OCI-LY3 (cell line): ENCODE data around the gene CXCR2.

ENCODE experiments used
- H2AFZ ChIP-seq: fragments of 200-600, 300-600 bp; shearing (Covaris generic); 2 replicates; pipeline ENCODE4 v1.6.0; 2014; ENCODE audit warnings: antibody characterized with exemption, low read depth, low read length
- H3K27ac ChIP-seq: fragments of 200-600, 300-600 bp; sonication (generic); 2 replicates; pipeline ENCODE4 v1.5.1; 2014; ENCODE audit warnings: mild to moderate bottlenecking, low read length, moderate library complexity, mixed read lengths
- H3K27me3 ChIP-seq: fragments of 200-600, 300-600 bp; sonication (generic); 2 replicates; pipeline ENCODE4 v1.6.1; 2014; ENCODE audit warnings: low read depth, low read length, mixed read lengths
- H3K36me3 ChIP-seq: fragments of 200-600, 300-600 bp; sonication (generic); replicated peaks from 2 replicates; pipeline ENCODE3; 2014; ENCODE audit warnings: low read depth, low read length, mixed read lengths
- H3K4me1 ChIP-seq: fragments of 300-600, 200-600 bp; sonication (generic); 2 replicates; pipeline ENCODE4 v1.6.1; 2014; ENCODE audit warnings: low read length, mixed read lengths
- H3K4me2 ChIP-seq: fragments of 200-600, 300-600 bp; sonication (generic); 2 replicates; pipeline ENCODE4 v1.6.1; 2014; ENCODE audit warnings: low read length, mixed read lengths
- H3K4me3 ChIP-seq: fragments of 300-600, 200-600 bp; sonication (generic); 2 replicates; pipeline ENCODE4 v1.5.1; 2014; ENCODE audit warnings: antibody characterized with exemption, mild to moderate bottlenecking, low read length, moderate library complexity
- H3K79me2 ChIP-seq: fragments of 300-600, 200-600 bp; shearing (Covaris generic); 2 replicates; pipeline ENCODE4 v1.6.1; 2014; ENCODE audit warnings: mild to moderate bottlenecking, low read length, mixed read lengths
- H3K9ac ChIP-seq: fragments of 300-600, 200-600 bp; shearing (Covaris generic); 2 replicates; pipeline ENCODE4 v1.6.0; 2014; ENCODE audit warnings: mild to moderate bottlenecking, low read length, moderate library complexity
- H3K9me3 ChIP-seq: fragments of 200-600, 300-600 bp; shearing (Covaris generic); 2 replicates; pipeline ENCODE4 v1.6.1; 2014; ENCODE audit warnings: low read length, mixed read lengths; ENCODE audit not compliant: insufficient read depth
- H4K20me1 ChIP-seq: fragments of 200-600, 300-600 bp; sonication (generic); 2 replicates; pipeline ENCODE4 v1.6.1; 2016; ENCODE audit warnings: low read length, mixed read lengths; ENCODE audit not compliant: insufficient read depth
- CTCF ChIP-seq: fragments of 200-600, 300-600 bp; sonication (generic); IDR thresholded peaks from 2 replicates; pipeline ENCODE4 v1.5.1; 2014; ENCODE audit warnings: antibody characterized with exemption, low read length, low read depth
- EZH2phosphoT487 ChIP-seq: fragments of 200-600 bp; shearing (Covaris generic); IDR thresholded peaks from 2 replicates; pipeline ENCODE4 v1.6.1; 2018; ENCODE audit warnings: antibody characterized with exemption, mixed run types, low read depth

Gene CXCR2

GRCh38 chr2:218081063-218081462 lies 44.8 kb upstream of the CXCR2 start:
- no peaks in the 10 kb centered on the region for H3K9me3 ChIP-seq
- H3K36me3 ChIP-seq, result no peaks in the 10 kb centered on the region
- H3K27ac ChIP-seq, result peak overlapping the region; percentile 82
- H3K4me1 ChIP-seq, result peaks cover 30% of the 10 kb centered on the region
- TF ChIP-seq CTCF (no peak), EZH2phosphoT487 (no peak)
- peak overlapping the region; percentile 74 for H2AFZ ChIP-seq
- no peaks in the 10 kb centered on the region for H4K20me1 ChIP-seq
- H3K27me3 ChIP-seq, result no peaks in the 10 kb centered on the region
- H3K4me3 ChIP-seq, result peak overlapping the region; percentile 52; the same call in 1 of the 2 replicates
- peak overlapping the region; percentile 62 for H3K9ac ChIP-seq
- H3K79me2 ChIP-seq, result no peaks in the 10 kb centered on the region
- peak overlapping the region; percentile 78 for H3K4me2 ChIP-seq

GRCh38 chr2:218081695-218082094 lies 44.1 kb upstream of the CXCR2 start:
- no peaks in the 10 kb centered on the region for H3K9me3 ChIP-seq
- no peaks in the 10 kb centered on the region for H3K27me3 ChIP-seq
- H3K79me2 ChIP-seq, result no peaks in the 10 kb centered on the region
- peak overlapping the region; percentile 74; the same call in 1 of the 2 replicates for H2AFZ ChIP-seq
- peak overlapping the region; percentile 78 for H3K4me2 ChIP-seq
- no peaks in the 10 kb centered on the region for H3K36me3 ChIP-seq
- peak overlapping the region; percentile 62 for H3K9ac ChIP-seq
- no peaks in the 10 kb centered on the region for H4K20me1 ChIP-seq
- peak overlapping the region; percentile 52; the same call in 1 of the 2 replicates for H3K4me3 ChIP-seq
- H3K4me1 ChIP-seq, result peaks cover 30% of the 10 kb centered on the region
- H3K27ac ChIP-seq, result peak overlapping the region; percentile 82
- TF ChIP-seq CTCF (no peak), EZH2phosphoT487 (no peak)

GRCh38 chr2:218082586-218083351 lies 43.1 kb upstream of the CXCR2 start:
- no peak for TF ChIP-seq CTCF
- no peak for TF ChIP-seq EZH2phosphoT487
- H3K36me3 ChIP-seq, result no peaks in the 10 kb centered on the region
- H3K9me3 ChIP-seq, result no peaks in the 10 kb centered on the region
- H3K4me2 ChIP-seq, result no peak overlapping the region
- H2AFZ ChIP-seq, result no peak overlapping the region
- no peak overlapping the region for H3K9ac ChIP-seq
- H3K27ac ChIP-seq, result no peak overlapping the region
- H3K79me2 ChIP-seq, result no peaks in the 10 kb centered on the region
- H4K20me1 ChIP-seq, result no peaks in the 10 kb centered on the region
- peaks cover 30% of the 10 kb centered on the region for H3K4me1 ChIP-seq
- H3K27me3 ChIP-seq, result no peaks in the 10 kb centered on the region
- H3K4me3 ChIP-seq, result no peak overlapping the region

- Histone ChIP-seq H4K20me1 (no peaks in the 10 kb centered on the region), H3K79me2 (no peaks in the 10 kb centered on the region), H3K4me1 (peaks cover 30% of the 10 kb centered on the region), H3K27me3 (no peaks in the 10 kb centered on the region), H3K4me3 (no peak overlapping the region), H3K27ac (no peak overlapping the region), H3K9me3 (no peaks in the 10 kb centered on the region), H3K9ac (no peak overlapping the region), H3K36me3 (no peaks in the 10 kb centered on the region), H2AFZ (no peak overlapping the region), H3K4me2 (no peak overlapping the region)
- no peak for TF ChIP-seq EZH2phosphoT487
- no peak for TF ChIP-seq CTCF
Observed at GRCh38 chr2:218083352-218083676, 42.5 kb upstream of the CXCR2 start.
